Prostate gland (tissue), 2 donors: Measurements from ENCODE around the gene ACTA2. TPM values are rescaled to one million over a fixed set of nuclear protein-coding genes. Genes with fewer than 3 reads are reported as not detected.

Experiments used
- DNase-seq: peaks from one replicate; pipeline ENCODE4 v3.0.0-alpha.2; 2019; ENCODE audit warnings: low spot score
- H3K27ac ChIP-seq, 2 donors: fragments of 200-600 bp; sonication (generic); 2 replicates each; pipeline ENCODE4 v1.5.1; 2017 to 2019
- H3K27me3 ChIP-seq: fragments of 200-600 bp; sonication (generic); replicated peaks from 2 replicates; pipeline ENCODE4 v1.5.1; 2019; ENCODE audit not compliant: insufficient read depth
- H3K36me3 ChIP-seq, 2 donors: fragments of 200-600 bp; sonication (generic); 1 replicate in 1 of 2; 2 replicates in 1 of 2; pipeline versions ENCODE4 v1.5.1 to v1.8.1; 2017 to 2019
- H3K4me1 ChIP-seq: fragments of 200-600 bp; sonication (generic); replicated peaks from 2 replicates; pipeline ENCODE4 v1.5.1; 2019
- H3K4me3 ChIP-seq, 2 donors: fragments of 200-600 bp; sonication (generic); 2 replicates each; pipeline ENCODE4 v1.5.1; 2017 to 2019
- H3K9me3 ChIP-seq: fragments of 200-600 bp; sonication (generic); 2 replicates; pipeline ENCODE4 v1.5.1; 2017
- POLR2A ChIP-seq: fragments of 450-650 bp; IDR thresholded peaks from one replicate; pipeline ENCODE4 v1.6.1; 2016; ENCODE audit warnings: antibody characterized with exemption, mild to moderate bottlenecking
- POLR2AphosphoS5 ChIP-seq: sonication (generic); formaldehyde crosslinking; IDR thresholded peaks from one replicate; pipeline ENCODE4 v1.6.1; 2017; ENCODE audit warnings: antibody characterized with exemption
- WGBS: methylation state at CpG from one replicate; pipeline ENCODE4 v1.1.5; 2018; 5-methylcytosine and 5-hydroxymethylcytosine counted together
- intact Hi-C: fragments of 100-400 bp; cut with DNase I; formaldehyde crosslinking; loops from one replicate; pipeline ENCODE4 v1.14.2; 2022
- total RNA-seq, 2 donors: library from RNA; depleted of rRNA; stranded (reverse); fragments of >200 nt; gene quantifications; one replicate each; pipeline ENCODE4 v1.1.0, GENCODE V29; 2016
- TF ChIP-seq, protein P1 (sequence below), 4 experiments: fragments of 200-600 bp in 2 of 4; fragments of 450-650 bp in 2 of 4; sonication (generic) in 2 of 4; IDR thresholded peaks; 1 replicate in 3 of 4; 2 replicates in 1 of 4; pipeline ENCODE4 v1.5.1; 2016 to 2019; ENCODE audit warnings: antibody characterized with exemption in 4 of 4, mild to moderate bottlenecking in 2 of 4, moderate library complexity in 2 of 4

Gene ACTA2
- total RNA-seq, 2 donors from 2014 or later, result 1,024 to 1,957 TPM

DNA sequence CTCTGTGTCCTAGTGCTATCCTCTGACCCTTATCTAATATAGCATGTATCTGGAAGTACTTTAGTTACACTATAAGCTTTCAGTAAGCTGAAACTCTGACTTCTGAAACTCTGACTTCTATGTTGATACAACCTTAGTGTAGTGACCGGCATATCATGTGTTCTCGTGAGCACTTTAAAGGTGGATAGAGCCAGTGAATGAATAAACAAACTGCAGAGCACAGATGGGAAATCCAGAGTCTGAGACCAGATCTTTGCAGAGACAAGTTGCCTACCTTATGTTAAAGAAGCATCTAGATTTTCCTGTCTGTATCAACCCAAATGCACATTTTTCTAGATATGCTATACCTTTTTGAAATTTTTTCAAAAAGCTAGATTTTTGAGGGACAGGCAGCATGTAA lies 3.5 kb downstream of the ACTA2 start:
- intact Hi-C loops, result no loop called here
- Histone ChIP-seq H3K4me3 (peak overlapping the region; percentile 24 to 25), H3K9me3 (no peaks in the 10 kb centered on the region), H3K36me3 (no peaks in the 10 kb centered on the region), H3K27ac (peak overlapping the region; percentile 84 to 89), H3K4me1 (no peaks in the 10 kb centered on the region), H3K27me3 (no peaks in the 10 kb centered on the region)
- DNase-seq, result no peak
- 58% methylated on average over 2 of the region's 2 CpGs for WGBS
- TF ChIP-seq POLR2AphosphoS5 (no peak), POLR2A (no peak)
- TF ChIP-seq, protein P1, sequence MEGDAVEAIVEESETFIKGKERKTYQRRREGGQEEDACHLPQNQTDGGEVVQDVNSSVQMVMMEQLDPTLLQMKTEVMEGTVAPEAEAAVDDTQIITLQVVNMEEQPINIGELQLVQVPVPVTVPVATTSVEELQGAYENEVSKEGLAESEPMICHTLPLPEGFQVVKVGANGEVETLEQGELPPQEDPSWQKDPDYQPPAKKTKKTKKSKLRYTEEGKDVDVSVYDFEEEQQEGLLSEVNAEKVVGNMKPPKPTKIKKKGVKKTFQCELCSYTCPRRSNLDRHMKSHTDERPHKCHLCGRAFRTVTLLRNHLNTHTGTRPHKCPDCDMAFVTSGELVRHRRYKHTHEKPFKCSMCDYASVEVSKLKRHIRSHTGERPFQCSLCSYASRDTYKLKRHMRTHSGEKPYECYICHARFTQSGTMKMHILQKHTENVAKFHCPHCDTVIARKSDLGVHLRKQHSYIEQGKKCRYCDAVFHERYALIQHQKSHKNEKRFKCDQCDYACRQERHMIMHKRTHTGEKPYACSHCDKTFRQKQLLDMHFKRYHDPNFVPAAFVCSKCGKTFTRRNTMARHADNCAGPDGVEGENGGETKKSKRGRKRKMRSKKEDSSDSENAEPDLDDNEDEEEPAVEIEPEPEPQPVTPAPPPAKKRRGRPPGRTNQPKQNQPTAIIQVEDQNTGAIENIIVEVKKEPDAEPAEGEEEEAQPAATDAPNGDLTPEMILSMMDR (IDR thresholded peaks at IDR 0.05), result no peak

DNA sequence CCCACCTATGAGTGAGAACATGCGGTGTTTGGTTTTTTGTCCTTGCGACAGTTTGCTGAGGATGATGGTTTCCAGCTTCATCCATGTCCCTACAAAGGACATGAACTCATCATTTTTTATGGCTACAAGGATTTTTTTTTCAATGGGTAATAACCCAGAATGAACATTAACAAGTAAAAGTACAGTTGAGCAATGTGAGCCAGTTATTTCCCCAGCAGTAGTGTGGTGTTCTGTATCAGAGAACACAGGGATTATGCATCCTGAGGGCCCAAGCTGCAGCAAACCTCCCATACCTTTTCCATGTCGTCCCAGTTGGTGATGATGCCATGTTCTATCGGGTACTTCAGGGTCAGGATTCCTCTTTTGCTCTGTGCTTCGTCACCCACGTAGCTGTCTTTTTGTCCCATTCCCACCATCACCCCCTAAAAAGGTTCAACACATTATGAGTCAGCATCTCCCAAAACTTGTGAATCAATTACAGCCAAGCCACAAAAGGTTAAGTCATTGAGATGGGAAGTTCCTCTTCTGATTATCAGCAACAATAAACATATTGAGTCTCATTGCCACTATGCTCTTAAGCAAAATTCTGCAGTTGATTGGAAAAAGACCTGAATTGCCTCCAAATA lies 5.5 kb downstream of the ACTA2 start:
- H3K4me3 ChIP-seq, result no peak overlapping the region
- intact Hi-C loops, result no loop called here
- 88% methylated on average over 6 of the region's 6 CpGs for WGBS

DNA sequence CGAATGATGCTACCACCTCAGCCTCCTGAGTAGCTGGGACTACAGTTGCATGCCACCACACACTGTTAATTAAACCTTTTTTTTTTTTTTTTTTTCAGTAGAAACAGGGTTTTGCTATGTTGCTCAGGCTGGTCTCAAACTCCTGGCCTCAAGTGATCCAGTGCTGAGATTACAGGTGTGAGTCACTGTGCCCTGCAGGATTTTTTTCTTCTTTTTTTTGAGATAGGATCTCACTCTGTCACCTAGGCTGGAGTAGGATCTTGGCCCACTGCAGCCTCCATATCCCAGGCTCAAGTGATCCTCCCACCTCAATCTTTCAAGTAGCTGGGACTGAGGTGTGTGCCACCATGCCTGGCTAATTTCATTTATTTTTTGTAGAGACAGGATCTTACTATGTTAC lies 6.4 kb downstream of the ACTA2 start:
- intact Hi-C loops, result no loop called here
- no peaks in the 10 kb centered on the region for H3K27me3 ChIP-seq
- WGBS, result 68% methylated on average over 1 of the region's 1 CpG
- no peak for DNase-seq
- no peaks in the 10 kb centered on the region for H3K36me3 ChIP-seq
- H3K9me3 ChIP-seq, result no peaks in the 10 kb centered on the region
- no peak overlapping the region for H3K4me3 ChIP-seq
- TF ChIP-seq, protein P1 (IDR thresholded peaks at IDR 0.05), result no peak
- TF ChIP-seq POLR2AphosphoS5 (no peak), POLR2A (no peak)
- H3K4me1 ChIP-seq, result no peaks in the 10 kb centered on the region
- H3K27ac ChIP-seq, result no peak overlapping the region

More for the DNA sequence above, 5.5 kb downstream of the ACTA2 start:
- Histone ChIP-seq H3K36me3 (no peaks in the 10 kb centered on the region), H3K4me1 (no peaks in the 10 kb centered on the region), H3K27me3 (no peaks in the 10 kb centered on the region), H3K27ac (peak overlapping the region; percentile 15 to 47), H3K9me3 (no peaks in the 10 kb centered on the region)
- TF ChIP-seq POLR2A, result no peak
- TF ChIP-seq, protein P1 (IDR thresholded peaks at IDR 0.05), result no peak
- no peak for TF ChIP-seq POLR2AphosphoS5
- DNase-seq, result no peak

DNA sequence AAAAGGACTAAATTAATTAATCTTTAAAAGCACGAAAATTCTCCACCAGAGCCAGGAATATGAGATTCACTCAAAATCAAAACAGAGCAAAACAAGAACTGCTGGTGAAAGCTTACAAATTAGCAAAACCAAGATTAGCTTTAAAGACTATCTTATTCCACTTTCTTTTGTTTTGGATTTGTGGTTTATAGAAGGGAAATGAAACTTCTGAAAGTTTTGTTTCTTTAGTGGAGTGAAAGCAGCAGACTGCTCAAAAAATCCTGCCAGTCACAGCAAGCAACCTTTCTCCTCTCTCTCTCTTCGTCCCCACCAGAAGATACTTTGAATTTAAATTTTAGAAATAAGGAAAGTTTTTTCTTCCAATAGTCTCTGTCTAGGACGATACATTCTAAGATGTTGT lies 7.8 kb downstream of the ACTA2 start:
- H3K4me3 ChIP-seq, result no peak overlapping the region
- H3K4me1 ChIP-seq, result no peaks in the 10 kb centered on the region
- TF ChIP-seq POLR2A, result no peak
- TF ChIP-seq POLR2AphosphoS5, result no peak
- TF ChIP-seq, protein P1 (IDR thresholded peaks at IDR 0.05), result no peak
- H3K9me3 ChIP-seq, result no peaks in the 10 kb centered on the region
- no peaks in the 10 kb centered on the region for H3K36me3 ChIP-seq
- H3K27me3 ChIP-seq, result no peaks in the 10 kb centered on the region
- DNase-seq, result no peak
- 59% methylated on average over 3 of the region's 3 CpGs for WGBS
- intact Hi-C loops, result no loop called here
- no peak overlapping the region for H3K27ac ChIP-seq

DNA sequence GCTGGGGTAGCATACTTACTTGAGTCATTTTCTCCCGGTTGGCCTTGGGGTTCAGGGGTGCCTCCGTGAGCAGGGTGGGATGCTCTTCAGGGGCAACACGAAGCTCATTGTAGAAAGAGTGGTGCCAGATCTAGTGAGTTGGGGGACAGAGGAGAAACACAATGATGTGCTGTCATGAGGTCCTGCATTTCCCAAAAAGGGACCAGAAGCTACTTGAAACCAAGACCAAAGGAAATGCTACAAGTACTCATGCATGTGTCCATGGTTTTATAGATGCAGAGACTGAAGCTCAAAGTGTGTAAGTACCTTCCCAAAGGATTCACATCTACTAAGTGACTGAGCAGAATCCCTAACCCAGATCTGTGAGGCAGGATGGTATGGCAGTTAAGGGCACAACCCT lies 8.8 kb downstream of the ACTA2 start:
- intact Hi-C loops, result no loop called here
- Histone ChIP-seq H3K27ac (no peak overlapping the region), H3K4me1 (no peaks in the 10 kb centered on the region), H3K4me3 (no peak overlapping the region), H3K9me3 (no peaks in the 10 kb centered on the region), H3K27me3 (no peaks in the 10 kb centered on the region), H3K36me3 (no peaks in the 10 kb centered on the region)
- WGBS, result 80% methylated on average over 3 of the region's 3 CpGs
- no peak for DNase-seq
- no peak for TF ChIP-seq POLR2AphosphoS5
- TF ChIP-seq, protein P1 (IDR thresholded peaks at IDR 0.05), result no peak
- no peak for TF ChIP-seq POLR2A
